ENCODE measurements around the gene DSE.

The DSE gene

GRCh38 chr6:116362276-116362675 is 8.5 kb upstream of the DSE start:
- no peak for DNase-seq

GRCh38 chr6:116363759-116364158 is 7.0 kb upstream of the DSE start:
- no peak for DNase-seq

- no peak for DNase-seq
These were observed 6.4 kb upstream of the DSE start for GRCh38 chr6:116364321-116364720.

GRCh38 chr6:116365743-116366142 is 5.0 kb upstream of the DSE start:
- DNase-seq, result no peak

GRCh38 chr6:116366740-116367275 is 3.9 kb upstream of the DSE start:
- no peak for DNase-seq

- DNase-seq, result no peak
These were observed 1.2 kb upstream of the DSE start for GRCh38 chr6:116369540-116369939.

- DNase-seq, result no peak
These were observed 585 bp upstream of the DSE start for GRCh38 chr6:116369964-116370759.

- no peak for DNase-seq
These were observed 572 bp downstream of the DSE start for GRCh38 chr6:116371120-116371917.

- DNase-seq, result no peak
These were observed 1.1 kb downstream of the DSE start for GRCh38 chr6:116371918-116372209.

GRCh38 chr6:116373300-116373699 is 2.6 kb downstream of the DSE start:
- DNase-seq, result no peak

- no peak for DNase-seq
These were observed 3.2 kb downstream of the DSE start for GRCh38 chr6:116373940-116374339.

- no peak for DNase-seq
These were observed 3.8 kb downstream of the DSE start for GRCh38 chr6:116374586-116374985.

- no peak for DNase-seq
These were observed 4.5 kb downstream of the DSE start for GRCh38 chr6:116375262-116375661.

- no peak for DNase-seq
These were observed 5.4 kb downstream of the DSE start for GRCh38 chr6:116376149-116376548.

GRCh38 chr6:116379764-116380163 is 9.0 kb downstream of the DSE start:
- DNase-seq, result no peak

- DNase-seq, result no peak
These were observed 9.6 kb downstream of the DSE start for GRCh38 chr6:116380346-116380745.

GRCh38 chr6:116381000-116381399 is 10.3 kb downstream of the DSE start:
- DNase-seq, result no peak

- no peak for DNase-seq
These were observed 11.8 kb downstream of the DSE start for GRCh38 chr6:116382587-116382986.

GRCh38 chr6:116384727-116385458 is 14.1 kb downstream of the DSE start:
- no peak for DNase-seq

GRCh38 chr6:116385459-116385802 is 14.7 kb downstream of the DSE start:
- DNase-seq, result no peak

- DNase-seq, result no peak
These were observed 15.2 kb downstream of the DSE start for GRCh38 chr6:116385921-116386320.

GRCh38 chr6:116386581-116387299 is 16.0 kb downstream of the DSE start:
- no peak for DNase-seq

GRCh38 chr6:116387374-116387773 is 16.6 kb downstream of the DSE start:
- no peak for DNase-seq
